NCI-H748 treated with DMSO at 0.1 percent for 48 hours (cell line): Measurements from ENCODE around the gene SLC38A11.

Source experiments
- DNase-seq: peaks from one replicate; lab custom pipeline; 2025; lab: John Stamatoyannopoulos, UW

SLC38A11 gene

DNA sequence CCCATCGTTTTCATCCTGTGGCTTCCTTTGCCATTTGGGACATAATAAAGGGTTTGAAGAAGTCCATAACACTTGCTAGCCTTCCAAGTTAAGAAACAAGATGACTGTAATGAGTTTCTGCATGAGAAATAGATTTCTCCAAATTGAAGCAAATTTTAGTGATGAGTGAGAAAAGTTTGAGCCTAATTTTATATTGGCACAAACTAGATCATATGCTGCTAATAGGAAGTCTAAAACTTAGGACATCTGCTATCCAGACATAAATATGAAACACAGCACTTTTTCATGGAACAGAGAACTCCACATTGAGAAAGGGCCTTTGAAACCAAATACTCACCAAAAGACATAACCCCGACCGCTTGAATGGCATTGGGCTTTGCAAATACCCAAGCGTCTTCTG lies 39.8 kb downstream of the SLC38A11 start:
- DNase-seq = no peak

GRCh38 chr2:164913640-164914350 lies 41.5 kb downstream of the SLC38A11 start:
- peak; percentile 38 for DNase-seq

- DNase-seq = no peak
These were observed 42.3 kb downstream of the SLC38A11 start for GRCh38 chr2:164913011-164913410.

DNA sequence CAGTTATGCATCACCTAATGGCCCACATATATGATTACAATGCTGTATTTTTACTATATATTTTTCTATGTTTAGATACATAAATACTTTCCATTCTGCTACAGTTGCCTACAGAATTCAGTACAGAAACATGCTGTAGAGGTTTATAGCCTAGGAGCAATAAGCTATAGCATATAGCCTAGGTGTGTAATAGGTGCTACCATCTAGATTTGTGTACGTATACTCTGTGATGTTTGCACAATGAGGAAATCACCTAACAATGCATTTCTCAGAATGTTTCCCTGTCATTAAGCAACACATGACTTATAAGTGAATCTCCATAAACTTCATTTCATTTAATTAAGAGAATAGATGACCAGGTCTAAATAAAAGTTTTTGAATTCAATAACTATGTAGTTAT lies 43.5 kb downstream of the SLC38A11 start:
- DNase-seq = no peak

GRCh38 chr2:164910101-164910899 lies 45.0 kb downstream of the SLC38A11 start:
- DNase-seq = no peak

GRCh38 chr2:164906947-164907346 lies 48.4 kb downstream of the SLC38A11 start:
- DNase-seq = no peak

DNA sequence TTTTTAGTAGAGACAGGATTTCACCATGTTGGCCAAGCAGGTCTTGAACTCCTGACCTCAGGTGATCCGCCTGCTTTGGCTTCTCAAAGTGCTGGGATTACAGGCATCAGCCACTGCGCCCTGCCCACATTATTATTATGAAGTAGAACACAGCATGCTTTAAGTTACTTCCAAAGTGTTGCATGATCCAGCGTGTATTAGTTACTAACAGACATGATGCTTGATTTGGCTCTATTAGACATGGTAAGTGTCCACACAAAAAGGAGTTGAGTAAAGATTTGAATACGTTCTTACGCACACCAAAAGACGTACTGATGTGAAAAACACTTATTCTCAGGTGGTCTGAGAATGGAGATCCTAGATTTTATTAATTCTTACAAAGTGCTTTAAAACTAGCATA lies 50.0 kb downstream of the SLC38A11 start:
- no peak for DNase-seq

DNA sequence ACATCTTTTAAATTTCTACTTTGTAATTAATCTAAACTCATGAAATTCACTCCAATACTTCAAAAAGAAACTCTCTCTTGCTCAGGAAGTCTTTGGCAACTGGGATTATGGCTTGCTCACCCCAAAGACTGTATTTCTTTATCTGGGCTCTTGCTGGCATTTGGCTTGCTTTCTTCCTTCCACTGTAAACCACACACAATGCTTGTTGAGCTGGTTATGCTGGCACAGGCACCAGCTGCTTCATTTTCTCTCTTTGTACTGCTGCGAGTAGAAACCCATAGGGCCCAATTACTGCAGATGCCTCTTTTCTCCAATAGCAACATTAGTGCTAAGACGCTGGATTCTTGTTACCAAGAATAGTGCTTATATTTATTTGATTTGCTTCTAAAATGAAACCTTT lies 51.4 kb downstream of the SLC38A11 start:
- peak; percentile 36 for DNase-seq

- no peak for DNase-seq
These were observed 52.1 kb downstream of the SLC38A11 start for GRCh38 chr2:164903204-164903603.

- DNase-seq = no peak
These were observed 56.2 kb downstream of the SLC38A11 start for GRCh38 chr2:164899121-164899520.

DNA sequence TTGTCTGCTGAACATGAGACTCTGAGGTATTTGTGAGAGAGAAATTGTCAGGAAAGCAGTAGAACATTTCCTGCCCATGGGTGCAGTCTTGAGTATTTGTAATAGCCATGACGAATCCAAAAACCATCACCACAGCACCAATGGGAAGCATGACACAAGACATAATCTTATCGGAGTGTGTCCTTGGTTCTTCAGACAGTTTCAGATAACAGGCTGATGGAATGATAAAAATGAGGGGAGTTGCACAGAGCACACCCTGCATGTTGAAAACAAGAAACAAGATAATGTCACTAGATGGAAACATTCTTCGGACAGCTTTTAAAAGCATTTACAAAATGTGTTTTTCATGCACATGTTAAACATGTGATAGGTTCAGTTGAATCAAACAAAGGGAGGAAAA lies 56.9 kb downstream of the SLC38A11 start:
- DNase-seq = no peak

DNA sequence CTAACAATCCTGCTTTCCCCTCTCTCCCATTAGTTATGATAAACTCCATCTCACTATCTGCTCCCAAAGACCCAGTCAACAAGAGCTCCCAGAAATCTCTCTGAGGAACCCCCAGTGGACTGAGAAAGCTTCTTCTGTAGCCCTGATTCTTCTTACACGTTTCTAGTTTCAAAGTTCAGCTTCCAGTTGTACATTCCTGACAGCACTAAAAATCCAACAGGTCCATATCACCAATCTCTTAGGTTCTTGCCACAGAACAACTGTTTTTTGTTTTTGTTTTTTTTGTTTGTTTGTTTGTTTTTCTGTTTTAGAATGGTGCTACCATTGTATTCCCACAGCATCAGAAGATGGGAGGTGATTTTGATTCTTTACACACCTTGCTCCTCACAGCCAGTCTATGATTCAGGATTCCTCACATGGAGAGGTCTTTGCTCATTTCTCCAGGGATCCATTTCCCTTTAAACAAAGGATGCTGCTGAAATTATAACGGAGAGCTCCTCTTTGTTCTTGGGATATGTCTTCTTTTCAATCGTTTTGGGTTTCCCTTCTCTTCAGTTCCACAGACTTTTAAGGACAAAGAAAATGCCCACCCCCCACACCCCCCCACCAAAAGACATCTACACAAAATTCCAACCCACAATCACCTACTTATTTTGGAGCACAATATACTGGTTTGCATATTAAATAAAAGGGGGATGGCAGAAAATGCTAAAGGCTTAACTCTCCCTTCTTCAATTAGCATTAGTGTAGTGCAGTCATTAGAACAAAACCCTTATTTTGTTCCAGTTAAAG lies 57.7 kb downstream of the SLC38A11 start:
- no peak for DNase-seq

DNA sequence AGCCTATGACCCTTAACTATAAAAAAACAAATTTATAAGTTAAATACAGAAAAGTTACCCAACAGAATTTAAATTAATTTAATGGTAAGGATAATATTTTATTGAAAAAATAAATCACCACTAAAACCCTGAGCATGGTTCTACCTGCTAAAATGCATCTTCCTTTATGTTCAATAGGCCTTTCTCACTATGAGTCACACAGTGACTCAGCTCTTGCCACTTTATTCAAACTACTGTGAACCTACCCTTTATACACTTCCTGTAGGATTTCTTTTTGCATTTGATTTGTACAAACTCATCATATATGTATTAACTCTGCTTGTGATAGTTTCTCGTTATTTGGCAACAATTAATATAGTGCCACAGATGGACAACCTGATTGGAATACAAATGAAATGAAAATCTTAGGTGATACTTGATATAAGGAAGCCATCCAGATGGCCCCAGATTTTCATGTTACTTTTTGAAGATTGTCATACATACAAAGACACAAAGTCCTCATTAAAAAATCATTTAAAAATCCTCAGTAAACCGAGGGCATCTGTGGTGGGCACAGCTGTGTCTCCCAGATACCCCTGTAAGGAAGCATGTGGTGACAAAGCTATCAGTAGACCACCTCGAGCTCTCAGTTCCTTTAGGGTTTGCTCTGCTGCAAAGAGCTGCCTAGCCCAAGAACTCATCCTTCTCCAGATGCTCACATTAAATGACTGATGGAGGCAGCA lies 58.5 kb downstream of the SLC38A11 start:
- no peak for DNase-seq

DNA sequence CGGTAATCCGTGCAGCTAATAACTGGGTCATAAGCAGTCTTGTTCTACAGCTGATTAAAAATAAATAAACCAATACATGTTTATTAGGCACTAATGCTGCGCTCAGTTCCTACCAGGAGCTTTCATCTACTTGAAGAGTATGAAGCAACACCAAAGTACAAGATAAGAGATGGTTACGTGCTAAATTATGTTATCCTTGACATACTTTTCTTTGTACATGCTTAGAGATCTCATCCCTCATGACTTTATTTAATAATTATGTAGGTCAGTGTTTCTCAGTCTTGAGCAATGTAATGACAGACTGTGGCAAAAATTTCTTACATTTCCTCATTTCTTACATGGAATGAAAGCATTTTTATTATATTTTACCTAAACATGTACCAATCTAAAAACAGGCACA lies 59.1 kb downstream of the SLC38A11 start:
- no peak for DNase-seq

GRCh38 chr2:164891460-164891859 lies 63.9 kb downstream of the SLC38A11 start:
- no peak for DNase-seq

- no peak for DNase-seq
These were observed 64.8 kb downstream of the SLC38A11 start for GRCh38 chr2:164890544-164890943.

- no peak for DNase-seq
These were observed 66.7 kb downstream of the SLC38A11 start for GRCh38 chr2:164888592-164888991.

DNA sequence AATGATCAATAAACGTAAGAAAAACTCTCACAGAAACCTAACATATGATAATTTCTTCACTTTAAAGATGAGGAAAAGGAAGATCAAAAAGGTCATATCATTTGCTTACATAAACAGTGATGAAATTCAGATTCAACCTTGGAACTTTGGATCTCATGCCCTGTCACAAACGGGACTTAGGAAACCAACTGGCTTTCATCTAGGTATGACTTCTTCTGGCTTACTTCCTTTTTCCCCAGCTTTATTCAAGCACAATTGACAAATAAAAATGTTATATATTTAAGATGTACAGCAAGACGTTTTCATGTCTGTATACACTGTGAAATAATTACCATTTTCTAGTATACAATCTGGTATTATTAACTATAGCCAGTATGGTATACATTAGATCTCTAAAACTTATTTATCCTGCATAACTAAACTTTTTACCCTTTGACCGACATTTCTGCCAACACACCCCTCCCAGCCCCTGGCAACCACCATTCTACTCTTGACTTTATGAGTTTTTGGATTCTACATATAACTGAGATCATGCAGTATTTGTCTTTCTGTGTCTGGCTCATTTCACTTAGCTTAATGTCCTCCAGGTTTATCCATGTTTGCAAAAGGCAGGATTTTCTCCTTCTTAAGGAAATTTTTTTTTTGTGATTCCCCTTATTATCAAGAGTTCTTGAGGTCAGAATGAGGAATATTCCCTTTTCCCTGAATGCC lies 67.7 kb downstream of the SLC38A11 start:
- DNase-seq = no peak

- no peak for DNase-seq
These were observed 73.0 kb downstream of the SLC38A11 start for GRCh38 chr2:164882276-164882675.

GRCh38 chr2:164881524-164881923 lies 73.8 kb downstream of the SLC38A11 start:
- no peak for DNase-seq

DNA sequence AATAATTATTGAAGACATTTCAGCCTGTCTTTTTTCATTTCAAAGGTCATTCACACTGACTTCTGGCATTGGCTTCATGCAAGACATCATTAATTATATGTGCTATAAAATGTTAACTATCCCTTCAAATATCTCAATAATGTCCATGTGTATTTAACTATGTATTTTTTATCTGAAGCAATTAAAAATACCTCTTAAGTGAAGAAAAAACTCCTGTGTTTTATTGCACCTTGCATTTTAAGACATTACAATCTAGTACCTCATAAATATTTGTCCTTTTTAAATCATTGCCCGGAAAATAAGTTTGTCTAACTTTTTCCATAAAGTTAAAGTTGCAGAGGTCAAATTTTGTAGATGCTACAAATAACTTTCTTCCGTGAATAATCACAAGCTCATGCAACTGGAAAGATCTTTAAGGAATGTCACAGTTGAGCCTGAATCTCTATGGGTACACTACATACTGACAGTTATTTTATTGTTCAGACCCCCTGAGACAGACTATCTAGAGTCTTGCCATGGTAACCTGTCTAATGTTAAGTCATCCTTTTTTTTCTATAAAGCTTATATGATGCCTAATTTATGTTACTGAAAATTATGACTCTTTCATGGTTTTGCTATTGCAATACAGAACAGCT lies 75.3 kb downstream of the SLC38A11 start:
- DNase-seq = no peak
